Measurements from ENCODE around the gene DDRGK1.

DNA sequence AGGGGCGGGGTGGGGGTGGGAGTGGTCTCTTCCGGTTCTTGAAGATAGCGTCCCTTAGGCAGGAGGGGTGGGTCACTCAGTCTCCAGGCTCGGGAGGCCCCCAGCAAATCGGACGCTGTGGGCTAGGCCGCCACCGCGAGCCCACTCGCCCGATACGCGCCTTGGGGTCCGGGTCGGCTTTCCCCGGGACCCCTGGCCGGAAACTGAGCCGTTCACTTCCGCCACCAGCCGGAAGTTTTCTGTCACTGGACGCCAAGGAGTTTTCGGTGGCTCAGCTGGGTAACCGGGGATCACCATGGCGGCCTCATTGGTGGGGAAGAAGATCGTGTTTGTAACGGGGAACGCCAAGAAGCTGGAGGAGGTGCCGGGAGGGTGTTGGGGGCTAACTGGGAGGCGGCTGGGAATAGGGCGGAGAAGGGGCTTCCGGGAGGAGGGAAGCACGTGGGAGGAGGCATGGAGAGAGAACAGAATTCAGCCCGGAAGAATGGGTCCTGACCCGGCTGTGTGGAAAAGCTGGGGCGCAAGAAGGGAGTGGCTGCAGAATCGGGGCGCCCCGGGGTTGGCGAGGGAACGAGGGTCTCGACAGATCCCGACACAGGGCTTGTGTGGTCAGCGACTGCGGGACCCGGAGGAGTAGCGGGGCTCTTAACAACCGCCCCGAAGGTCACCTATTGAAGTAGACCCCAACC is 4.9 kb upstream of the DDRGK1 start, which contains the start of gene ITPA:
- TF ChIP-seq POLR2A (IDR thresholded peaks at IDR 0.05) = no peak
- TF ChIP-seq, protein P1, sequence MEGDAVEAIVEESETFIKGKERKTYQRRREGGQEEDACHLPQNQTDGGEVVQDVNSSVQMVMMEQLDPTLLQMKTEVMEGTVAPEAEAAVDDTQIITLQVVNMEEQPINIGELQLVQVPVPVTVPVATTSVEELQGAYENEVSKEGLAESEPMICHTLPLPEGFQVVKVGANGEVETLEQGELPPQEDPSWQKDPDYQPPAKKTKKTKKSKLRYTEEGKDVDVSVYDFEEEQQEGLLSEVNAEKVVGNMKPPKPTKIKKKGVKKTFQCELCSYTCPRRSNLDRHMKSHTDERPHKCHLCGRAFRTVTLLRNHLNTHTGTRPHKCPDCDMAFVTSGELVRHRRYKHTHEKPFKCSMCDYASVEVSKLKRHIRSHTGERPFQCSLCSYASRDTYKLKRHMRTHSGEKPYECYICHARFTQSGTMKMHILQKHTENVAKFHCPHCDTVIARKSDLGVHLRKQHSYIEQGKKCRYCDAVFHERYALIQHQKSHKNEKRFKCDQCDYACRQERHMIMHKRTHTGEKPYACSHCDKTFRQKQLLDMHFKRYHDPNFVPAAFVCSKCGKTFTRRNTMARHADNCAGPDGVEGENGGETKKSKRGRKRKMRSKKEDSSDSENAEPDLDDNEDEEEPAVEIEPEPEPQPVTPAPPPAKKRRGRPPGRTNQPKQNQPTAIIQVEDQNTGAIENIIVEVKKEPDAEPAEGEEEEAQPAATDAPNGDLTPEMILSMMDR (IDR thresholded peaks at IDR 0.05) = no peak
